ENCODE measurements around the gene SNAP23. TPM values are rescaled to one million over a fixed set of nuclear protein-coding genes. Genes with fewer than 3 reads are reported as not detected.

The SNAP23 gene
- total and polyA plus RNA-seq, 2 experiments from 2014 or later: 58.8 to 88.1 TPM

- TF ChIP-seq ZNF462 (CRISPR knock-in tag; IDR thresholded peaks at IDR 0.05) (no peak), ZNF331 (CRISPR knock-in tag; IDR thresholded peaks at IDR 0.05; ENCODE audit: low read depth) (no peak)
Observed at GRCh38 chr15:42544853-42545629, 49.6 kb downstream of the SNAP23 start (continued).

- Histone ChIP-seq H3K27me3 (ENCODE audit: insufficient read depth) (no peaks in the 10 kb centered on the region), H4K20me1 (replicated peaks; ENCODE audit: insufficient read depth) (peaks cover 16% of the 10 kb centered on the region), H2AFZ (peak overlapping the region; percentile 100), H3F3A (replicated peaks; ENCODE audit: low read depth) (no peaks in the 10 kb centered on the region; the same call in 1 of the 2 replicates), H3K9me2 (ENCODE audit: insufficient read depth) (no peaks in the 10 kb centered on the region), H3K4me3 (peak overlapping the region; percentile 96), H3K27ac (ENCODE audit: low read depth) (peak overlapping the region; percentile 93; the same call in 1 of the 2 replicates), H3K36me3 (ENCODE audit: insufficient read depth) (no peaks in the 10 kb centered on the region), H3K4me1 (ENCODE audit: insufficient read depth) (peaks cover 9% of the 10 kb centered on the region), H3K79me2 (replicated peaks; ENCODE audit: insufficient read depth) (peaks cover 46% of the 10 kb centered on the region), H3K4me2 (peak overlapping the region; percentile 98)
- Mint-ChIP-seq H3K4me3 (peak overlapping the region; percentile 93), H3K36me3 (ENCODE audit: low read depth) (peaks cover 6% of the 10 kb centered on the region; the same call in 1 of the 3 replicates), H3K27me3 (ENCODE audit: insufficient read depth, low read depth, poor library complexity) (peaks cover 3% of the 10 kb centered on the region), H3K27ac (peak overlapping the region; percentile 72), H3K9me3 (no peaks in the 10 kb centered on the region), H3K4me1 (peaks cover 13% of the 10 kb centered on the region)
- ATAC-seq (peak; percentile 11), DNase-seq (ENCODE audit: low spot score) (no peak)
- TF ChIP-seq JUNB (IDR thresholded peaks at IDR 0.05; ENCODE audit: unreplicated experiment) (no peak), STAT1 (IDR thresholded peaks at IDR 0.05; ENCODE audit: unreplicated experiment) (no peak), NANOG (IDR thresholded peaks at IDR 0.05; ENCODE audit: borderline replicate concordance) (no peak), CREB1 (CRISPR knock-in tag; IDR thresholded peaks at IDR 0.05; ENCODE audit: low read depth) (no peak), CTCF (conservative IDR thresholded peaks at IDR 0.05; ENCODE audit: low read depth in 2 of 2) (no peak), ZNF331 (CRISPR knock-in tag; IDR thresholded peaks at IDR 0.05; ENCODE audit: low read depth) (no peak)
Observed at GRCh38 chr15:42547918-42548248, 52.4 kb downstream of the SNAP23 start.

All from GM23338 (cell line).